HG03571 (cell line): ENCODE measurements around the gene RFLNA.

Source experiments
- ATAC-seq: cut with Tn5 transposase; IDR thresholded peaks from one replicate; pipeline ENCODE4 v1.9.1; 2021; ENCODE audit not compliant: unreplicated experiment

The RFLNA gene

DNA sequence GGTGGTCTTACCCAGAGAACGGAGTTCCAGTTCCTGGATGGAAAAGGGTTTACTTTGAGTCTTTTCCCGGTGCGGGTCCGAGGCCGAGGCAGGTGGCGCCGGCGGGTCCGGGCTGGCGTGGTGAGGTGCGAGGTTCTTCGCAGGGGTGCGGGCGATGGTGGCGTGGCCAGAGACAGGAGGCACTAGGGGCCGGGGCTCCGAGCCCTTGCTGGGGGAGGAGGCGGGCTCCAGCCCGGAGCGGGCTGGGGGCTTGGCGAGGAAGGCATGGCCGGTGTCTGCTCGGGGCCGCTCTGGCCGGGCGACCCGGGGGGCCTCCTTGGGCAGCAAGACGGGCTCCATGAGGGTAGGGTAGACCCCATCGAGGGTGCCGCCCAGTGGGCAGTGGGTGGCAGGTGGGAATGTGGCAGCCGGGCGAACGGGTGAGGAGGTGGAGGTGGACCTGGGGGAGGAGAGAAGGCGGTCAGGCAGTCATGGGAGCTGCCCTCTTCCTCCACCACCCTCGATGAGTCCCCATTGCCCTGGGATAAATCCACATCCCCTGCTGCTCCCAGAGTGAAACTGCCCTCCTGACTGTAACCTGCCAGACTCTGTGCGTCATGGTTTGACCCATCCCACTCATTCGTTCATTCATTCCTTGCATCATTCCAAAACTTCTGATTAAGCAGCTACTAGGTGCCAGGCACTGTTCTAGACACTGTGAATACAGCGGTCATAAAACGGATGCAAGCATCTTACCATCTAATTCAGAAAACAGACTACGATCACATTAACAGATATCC lies 42.0 kb downstream of the RFLNA start:
- ATAC-seq, result no peak

DNA sequence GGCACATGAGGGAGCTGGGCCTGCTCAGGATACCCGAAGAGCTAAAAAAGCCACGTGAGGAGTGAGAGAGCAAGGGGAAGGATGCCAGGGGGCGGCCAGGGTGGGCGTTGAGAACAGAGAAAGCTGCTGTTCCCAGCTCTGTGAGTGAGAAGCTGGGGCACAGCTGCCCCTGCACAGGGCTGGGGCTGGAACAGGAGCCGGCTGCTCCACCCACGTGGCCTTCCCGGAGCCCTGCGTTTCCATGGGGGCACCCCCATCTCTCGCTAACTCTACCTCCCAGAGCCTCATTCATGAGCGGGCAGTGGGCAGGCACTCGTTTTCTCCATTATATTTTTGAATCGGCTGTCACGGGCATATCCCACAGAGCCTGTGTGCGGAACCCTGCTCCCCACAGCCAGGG lies 42.7 kb downstream of the RFLNA start:
- no peak for ATAC-seq

DNA sequence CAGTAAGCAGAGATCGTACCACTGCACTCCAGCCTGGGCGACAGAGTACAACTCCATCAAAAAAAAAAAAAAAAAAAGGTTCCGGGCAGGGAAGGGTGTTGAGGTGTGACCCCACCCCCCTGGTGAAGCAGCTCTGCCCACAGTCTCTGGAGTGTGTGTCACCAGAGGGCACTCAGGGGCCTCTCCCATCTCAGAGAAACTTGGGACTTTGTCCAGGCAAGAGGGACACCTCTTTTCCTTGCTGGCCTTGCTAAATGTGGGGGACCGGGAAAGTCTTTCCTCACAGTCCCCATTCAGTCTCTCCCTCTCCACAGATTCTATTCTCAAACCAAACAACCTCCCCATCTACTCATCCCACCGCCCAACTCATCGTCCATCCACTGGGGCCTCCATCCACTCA lies 43.6 kb downstream of the RFLNA start:
- ATAC-seq, result no peak

DNA sequence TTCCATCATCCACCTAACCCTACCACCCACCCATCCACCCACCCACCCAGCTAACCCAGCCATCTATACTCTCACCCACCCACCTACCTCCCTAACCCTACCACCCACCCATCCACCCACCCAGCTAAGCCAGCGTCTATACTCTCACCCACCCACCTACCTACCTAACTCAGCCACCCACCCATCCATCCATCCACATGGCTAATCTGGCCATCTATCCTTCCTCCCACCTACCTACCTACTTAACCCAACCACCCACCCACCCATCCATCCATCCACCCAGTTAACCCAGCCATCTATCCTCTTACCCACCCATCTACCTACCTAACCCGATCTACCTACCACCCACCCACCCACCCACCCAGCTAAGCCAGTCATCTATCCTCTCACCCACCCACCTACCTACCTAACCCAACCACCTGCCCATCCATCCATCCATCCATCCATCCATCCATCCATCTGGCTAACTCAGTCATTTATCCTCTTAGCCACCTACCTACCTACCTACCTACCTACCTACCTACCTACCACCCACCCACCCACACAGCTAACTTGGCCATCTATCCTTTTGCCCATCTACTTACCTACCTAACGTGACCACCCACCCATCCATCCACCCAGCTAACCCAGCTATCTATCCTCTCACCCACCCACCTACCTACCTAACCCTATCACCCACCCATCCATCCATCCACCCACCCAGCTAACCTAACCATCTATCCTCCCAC lies 44.1 kb downstream of the RFLNA start:
- no peak for ATAC-seq

DNA sequence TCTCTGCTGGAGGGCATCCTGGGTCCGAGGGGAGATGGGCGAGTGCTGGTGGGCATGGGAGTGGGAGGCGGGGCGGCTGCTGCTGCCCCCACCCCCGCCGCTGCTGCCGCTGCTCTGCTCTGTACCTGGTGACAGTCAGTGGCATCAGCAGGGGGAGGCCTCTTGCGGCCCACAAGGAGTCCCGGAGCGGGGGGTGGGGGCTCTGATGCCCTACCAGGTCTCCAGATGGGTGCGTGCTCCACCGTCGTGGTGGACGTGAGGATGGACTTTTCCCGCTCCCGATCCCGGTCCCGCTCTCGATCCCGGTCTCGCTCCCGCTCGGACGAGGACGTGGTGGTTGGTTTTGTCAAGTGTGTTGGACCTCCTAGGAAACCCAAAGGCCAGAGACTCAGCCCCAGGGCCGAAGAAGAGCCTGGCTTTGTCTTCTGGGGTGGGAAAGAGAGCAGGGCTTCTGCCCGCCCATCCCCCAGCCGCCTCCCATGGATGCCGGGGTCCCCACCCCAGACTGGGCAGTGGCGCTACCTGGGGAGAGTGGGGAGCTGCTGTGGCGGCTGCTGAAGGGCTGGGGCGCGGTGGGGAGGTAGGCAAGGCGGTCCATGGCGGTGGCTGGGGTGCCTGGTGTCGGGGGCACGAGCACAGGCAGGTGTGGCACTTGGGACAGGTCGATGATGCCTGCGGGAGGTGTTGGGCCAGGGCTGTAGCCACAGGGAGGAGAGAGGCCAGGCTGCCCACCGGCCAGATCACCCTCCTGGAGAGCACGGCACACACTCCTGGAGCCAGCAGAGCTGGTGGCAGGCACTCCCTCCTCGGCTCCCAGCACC lies 45.4 kb downstream of the RFLNA start:
- ATAC-seq, result no peak

DNA sequence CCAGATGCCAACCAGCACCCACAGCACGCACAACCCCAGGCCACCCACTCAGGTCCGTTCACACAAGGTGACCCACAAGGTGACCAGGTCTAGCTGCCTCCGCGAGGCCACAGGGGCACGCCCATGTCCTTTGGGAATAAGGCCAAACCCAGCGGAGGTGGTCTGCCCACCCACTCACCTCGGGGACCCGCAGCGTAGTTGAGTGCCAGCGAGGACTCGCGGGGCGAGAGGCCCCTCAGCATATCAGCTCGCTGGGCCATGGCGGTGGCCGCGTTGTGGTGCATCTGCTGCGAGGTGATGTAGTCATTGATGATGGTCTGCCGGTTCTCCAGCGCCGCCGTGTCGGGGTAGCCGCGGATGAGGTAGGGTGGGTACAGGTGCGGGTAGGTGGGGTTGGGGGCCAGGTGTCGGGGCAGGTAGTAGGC lies 46.8 kb downstream of the RFLNA start:
- ATAC-seq, result no peak

DNA sequence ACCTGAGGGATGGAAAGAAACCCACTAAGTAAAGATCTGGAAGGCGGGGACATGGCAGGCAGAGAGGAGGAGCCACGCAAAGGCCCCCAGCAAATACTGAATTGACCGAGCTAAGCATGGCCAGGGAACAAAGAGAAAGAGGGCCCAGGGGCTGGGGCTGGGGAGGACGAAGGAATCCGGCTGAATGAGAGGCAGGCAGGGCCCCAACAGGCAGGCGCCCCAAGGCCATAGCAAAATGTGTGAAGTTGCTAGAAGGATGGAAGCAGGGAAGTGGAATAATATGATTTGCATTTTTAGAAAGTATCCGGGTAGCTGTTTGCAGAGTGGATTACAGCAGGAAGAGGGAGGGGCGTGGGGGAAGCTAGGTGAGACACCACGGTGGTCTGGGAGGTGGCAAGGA lies 49.1 kb downstream of the RFLNA start:
- no peak for ATAC-seq

DNA sequence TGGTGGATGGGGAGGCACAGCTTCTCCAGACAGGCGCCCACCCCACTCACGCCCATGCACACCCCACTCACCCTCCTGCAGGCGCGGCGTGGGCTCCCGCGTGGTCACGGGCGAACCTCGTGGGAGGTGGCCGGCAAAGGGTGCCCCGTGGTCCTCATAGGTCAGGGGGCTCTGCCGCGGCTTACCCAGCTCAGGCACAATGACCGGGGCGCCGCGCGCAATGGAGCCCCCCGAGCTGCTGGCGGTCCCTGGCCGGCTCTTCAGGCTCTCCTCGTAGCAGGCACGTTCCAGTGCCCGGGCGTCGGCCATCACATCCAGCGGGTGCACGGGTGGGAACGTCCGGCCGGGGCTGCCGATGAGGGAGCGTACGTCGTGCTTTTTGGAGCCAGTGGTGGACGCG lies 49.6 kb downstream of the RFLNA start:
- no peak for ATAC-seq

DNA sequence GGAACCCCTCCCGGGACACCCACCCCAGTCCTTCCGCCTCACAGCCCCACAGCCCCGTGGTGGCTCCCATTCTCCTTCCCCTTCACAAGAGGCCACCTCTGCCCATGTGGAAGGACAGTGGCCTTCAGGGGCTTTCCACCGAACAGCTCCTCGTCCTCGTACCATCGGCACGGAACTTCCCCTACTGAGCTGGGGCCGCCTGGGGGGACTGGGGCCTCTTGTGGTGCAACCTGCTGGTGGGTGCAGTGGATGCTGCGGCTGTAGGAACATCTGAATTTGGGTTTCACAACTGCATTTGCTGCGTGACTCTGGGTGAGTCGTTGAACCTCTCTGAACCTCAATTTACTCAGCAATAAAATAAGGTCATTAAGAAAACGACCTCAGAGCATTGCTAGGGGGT lies 50.9 kb downstream of the RFLNA start:
- ATAC-seq, result no peak

DNA sequence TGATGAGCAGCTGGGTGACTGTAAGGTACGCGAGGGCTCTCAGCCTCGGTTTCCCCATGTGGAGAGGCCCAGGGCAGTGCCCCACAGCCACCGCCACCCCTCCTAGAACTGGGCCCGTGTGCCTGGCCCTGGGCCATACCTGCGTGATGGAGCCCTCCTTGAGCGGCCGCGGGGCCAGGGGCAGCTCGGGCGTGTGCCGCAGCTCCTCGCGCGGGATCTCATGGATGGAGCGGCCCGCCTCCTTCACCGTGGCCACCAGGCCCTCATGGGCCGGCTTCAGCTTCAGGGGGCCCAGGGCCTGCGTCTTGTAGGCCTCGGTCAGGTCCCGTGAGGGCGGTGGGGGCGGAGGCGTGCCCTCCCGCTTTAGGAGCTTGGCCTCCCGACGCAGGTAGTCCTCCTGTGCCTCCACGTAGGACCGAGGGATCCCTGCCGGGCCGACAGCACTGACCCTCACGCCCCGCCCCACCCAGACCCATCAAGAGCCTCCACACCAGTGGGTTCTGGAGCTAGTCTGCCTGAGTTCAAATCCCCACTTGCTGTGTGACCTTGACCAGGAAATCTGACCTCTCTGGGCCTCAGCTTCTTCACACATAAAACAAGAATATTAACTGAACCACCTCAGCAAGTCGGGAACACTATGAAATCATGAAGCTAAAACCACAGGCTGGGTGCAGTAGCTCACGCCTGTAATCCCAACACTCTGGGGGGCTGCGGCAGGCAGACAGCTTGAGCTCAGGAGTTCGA lies 51.7 kb downstream of the RFLNA start:
- no peak for ATAC-seq

DNA sequence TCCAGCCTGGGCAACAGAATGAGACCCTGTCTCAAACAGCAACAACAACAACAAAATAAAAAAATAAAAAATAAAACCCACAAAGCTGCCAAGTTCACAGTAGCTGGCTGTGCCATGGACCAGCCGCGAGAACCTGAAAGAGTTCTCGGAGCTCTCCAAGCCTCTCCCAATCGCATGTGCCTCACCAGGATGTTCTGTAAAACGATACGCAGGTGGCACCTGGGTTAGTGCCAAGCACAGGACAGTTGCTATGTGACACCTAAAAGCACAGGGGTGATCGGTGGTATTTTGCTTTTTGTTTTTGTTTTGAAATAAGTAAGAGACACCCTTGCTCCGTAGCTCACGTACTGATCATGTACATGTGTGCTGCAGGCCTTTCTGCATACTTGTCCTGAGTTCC lies 52.4 kb downstream of the RFLNA start:
- no peak for ATAC-seq

DNA sequence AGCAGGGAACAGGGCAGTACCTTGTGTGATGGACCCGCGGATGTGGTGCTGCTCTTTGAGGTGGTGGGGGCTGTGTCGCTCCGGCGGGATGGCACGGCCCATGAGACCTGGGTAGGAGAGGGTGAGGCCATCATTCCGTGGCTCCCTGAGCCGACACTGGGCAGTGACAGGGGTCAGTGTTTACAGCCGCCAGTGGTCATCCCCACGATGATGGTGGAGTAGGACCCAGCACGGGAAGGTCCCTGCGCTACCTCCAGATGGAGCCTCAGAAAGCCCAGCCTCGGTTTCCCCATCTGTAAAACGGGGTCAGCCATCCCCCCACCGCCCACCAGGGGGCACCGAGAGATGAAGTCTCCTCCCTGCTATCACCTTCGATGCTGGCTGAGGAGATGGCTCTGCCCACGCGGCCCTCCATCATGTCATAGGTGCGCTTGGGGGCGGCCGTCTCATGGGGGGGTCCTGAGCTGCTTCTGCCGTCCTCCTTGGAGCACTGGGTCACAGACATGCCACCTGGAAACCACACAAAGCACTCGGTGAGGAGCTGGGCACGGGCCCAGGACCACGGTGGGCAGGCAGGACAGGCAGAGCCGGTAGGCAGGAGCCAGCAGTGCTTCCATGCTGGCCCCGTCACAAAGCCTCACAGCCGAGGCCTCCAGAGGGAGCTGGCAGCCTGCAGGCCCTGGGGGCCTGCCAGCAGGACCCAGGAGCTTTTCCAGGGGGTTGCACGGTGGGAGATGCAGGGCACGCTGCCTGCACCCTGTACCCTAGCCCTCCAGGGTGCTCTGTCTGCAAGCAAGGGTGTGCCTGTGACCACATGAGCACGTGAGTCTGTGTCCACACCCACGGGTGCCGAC lies 53.1 kb downstream of the RFLNA start:
- ATAC-seq, result no peak

DNA sequence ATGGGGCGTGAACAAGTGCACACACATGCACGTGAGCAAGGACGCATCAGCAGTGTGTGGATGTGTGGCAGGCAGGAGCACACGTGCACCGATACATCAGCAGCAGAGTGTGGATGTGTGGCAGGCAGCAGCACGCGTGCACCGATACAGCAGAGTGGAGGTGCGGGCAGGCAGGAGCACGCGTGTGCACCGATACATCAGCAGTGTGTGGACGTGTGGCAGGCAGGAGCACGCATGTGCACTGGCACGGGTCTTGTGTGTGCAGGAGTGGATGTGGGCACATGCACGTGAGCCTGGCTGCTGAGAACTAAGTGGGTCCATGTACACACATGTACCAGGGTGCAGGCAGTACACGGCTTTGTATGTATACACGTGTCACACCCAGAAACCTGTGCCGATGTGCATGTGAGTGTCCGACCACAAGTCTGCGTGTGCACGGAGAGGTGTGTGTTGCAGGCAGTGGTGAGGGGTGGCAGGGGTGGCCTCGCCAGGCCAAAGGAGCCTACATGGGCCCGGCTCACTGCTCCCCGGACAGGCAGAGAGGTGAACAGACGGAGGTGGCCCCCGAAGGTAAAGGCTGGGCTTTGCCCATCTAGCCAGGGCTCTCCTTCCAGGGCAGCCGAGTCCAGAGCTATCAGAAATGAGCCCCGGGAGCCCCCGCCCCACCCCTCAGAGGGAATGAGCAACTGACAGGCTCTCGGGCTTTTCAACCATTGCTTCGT lies 53.9 kb downstream of the RFLNA start:
- ATAC-seq, result no peak

DNA sequence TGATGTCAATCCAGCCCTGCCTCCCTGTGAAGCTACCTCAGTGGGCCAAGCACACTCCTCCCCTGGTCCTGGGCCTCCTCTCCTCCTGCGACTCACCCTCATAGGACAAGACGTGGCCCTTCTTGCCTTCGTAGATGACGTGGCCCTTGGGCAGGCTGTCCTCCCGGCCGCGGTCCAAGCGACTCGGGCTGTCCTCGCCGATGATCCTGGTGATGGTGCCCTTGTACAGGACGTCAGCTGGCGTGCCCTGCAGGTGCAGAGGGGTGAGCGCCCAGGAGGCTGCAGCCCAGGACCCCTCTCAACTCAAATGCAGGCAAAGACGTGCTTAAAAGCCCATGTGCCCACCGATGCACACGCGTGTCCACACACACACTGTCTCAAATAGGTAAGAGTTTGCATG lies 55.6 kb downstream of the RFLNA start:
- no peak for ATAC-seq

DNA sequence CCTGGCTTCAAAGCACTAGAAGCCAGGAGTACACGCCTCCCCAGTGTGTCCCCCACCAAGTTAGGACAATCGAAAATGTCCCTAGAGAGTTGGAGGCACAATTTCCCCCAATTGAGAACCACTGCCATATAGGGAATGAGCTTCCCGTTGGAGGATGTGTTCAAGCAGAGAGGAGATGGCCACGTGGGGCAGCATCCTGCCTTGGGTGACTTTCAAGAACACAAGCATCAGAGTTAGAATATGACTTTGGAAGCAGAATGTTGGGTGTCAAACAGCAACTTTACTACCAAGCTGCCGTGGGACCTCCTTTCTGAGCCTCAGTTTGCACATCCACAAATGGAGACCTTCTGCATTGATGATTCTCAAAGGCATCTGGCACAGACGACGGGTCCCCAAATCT lies 56.5 kb downstream of the RFLNA start:
- no peak for ATAC-seq

DNA sequence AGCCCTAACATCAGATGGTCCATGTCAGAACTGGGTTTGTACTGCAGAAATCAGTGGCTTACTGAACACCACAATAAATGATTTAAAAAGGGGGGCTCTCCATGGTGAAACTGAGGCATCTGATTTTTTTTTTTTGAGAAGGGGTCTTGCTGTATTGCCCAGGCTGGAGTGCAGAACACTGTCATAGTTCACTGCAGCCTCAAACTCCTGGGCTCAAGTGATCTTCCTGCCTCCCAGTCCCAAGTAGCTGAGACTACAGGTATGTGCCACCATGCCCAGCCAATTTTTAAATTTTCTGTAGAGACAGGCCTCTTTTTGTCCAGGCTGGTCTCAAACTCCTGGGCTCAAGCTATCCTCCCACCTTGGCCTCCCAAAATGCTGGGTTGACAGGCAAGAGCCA lies 57.4 kb downstream of the RFLNA start:
- ATAC-seq, result no peak

DNA sequence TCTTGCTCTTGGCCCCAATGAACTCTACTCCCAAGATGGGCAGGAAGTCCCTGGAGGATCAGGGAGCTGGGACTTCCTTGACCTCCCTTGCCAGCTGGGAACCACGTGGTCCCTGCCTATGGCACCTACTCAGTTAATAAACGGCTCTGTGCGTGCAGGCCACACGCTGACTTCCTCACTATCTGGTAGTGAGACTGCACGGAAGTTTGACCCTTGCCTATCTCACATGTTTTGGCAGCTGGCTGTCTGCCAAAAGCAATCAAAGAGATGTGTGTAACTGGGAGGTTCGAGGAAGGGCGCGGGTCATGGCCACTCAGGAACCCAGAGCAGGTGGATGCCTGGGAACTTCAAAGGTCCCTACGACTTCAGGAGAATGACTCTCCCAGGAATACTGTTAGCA lies 57.9 kb downstream of the RFLNA start:
- no peak for ATAC-seq

DNA sequence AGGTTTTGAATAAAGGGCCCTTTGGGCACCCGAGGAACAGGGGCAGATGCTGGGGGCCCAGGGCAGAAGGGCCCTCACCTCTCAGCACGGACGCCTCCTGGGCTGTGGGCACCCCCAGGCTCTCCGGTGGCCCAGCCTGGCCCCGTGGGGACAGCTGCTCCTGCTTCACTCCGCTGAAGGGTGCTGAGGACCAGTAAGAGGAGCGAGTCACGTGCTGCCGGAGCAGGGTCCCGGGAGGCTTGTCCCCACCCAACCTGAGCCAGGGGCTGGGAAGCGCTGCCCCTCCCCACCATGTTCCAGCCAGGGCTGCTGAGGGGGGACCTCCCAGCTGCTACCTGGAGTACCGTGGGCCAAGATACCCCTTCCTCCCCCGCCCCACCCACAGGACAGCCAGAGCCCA lies 59.5 kb downstream of the RFLNA start:
- ATAC-seq, result no peak

DNA sequence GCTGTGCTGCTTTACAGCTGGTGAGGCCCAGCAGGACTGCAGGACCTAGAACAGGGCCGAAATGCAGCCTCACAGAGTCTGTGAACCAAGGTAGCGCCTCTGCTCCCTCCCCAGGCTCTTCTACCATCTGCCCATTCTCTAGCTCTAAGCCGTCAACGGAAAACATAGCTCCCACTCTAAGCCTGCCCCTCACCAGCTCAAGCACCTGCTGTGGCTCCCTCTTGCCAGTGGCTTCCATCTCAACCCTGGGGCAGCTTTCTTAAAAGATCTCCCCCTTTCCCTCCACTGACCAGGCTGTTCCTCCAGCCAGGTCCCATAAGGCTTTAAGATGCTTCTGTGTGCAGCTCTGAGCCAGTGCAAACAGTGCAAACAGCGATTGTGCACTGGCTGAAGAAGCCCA lies 61.3 kb downstream of the RFLNA start:
- no peak for ATAC-seq

DNA sequence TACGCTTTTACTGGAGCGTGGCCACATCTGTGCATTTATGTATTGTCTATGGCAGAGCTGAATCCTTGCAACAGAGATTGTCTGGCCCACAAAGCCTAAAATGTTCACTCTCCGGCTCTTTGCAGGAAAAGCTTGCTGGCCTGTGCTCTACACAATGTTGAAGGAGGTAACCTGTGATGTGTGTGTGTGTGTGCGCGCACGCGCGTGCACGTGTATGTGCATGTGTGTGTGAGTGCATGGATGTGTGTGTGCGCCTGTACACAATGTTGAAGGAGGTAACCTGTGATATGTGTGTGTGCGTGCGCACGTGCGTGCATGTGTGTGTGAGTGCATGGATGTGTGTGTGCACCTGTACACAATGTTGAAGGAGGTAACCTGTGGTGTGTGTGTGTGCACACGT lies 62.7 kb downstream of the RFLNA start:
- no peak for ATAC-seq
